Small intestine (tissue), 7 donors: ENCODE data around the gene RHOC. TPM values are rescaled to one million over a fixed set of nuclear protein-coding genes. Genes with fewer than 3 reads are reported as not detected.
"Not testable (repeated sequence)": the region's sequence is repeated elsewhere in the genome, so short reads cannot be mapped to it uniquely, and the experiment has no call there.

ENCODE experiments used
- DNase-seq, 2 donors: peaks; one replicate each; pipeline versions ENCODE4 v3.0.0 to v3.0.0-alpha.2; 2013
- FAIRE-seq: peaks from 2 replicates; lab custom pipeline; 2012; peaks lifted over from hg19 to GRCh38; lab: Jason Lieb, UNC
- H3K27ac ChIP-seq, 3 donors: one replicate each; pipeline ENCODE4 v1.5.1; 2013; ENCODE audit warnings: low read length in 2 of 3, mild to moderate bottlenecking in 2 of 3, control low read depth in 1 of 3, inconsistent platforms in 1 of 3, low read depth in 1 of 3, moderate library complexity in 1 of 3
- H3K27me3 ChIP-seq, 3 donors: one replicate each; pipeline ENCODE4 v1.6.1; 2013; ENCODE audit warnings: low read length in 3 of 3, inconsistent platforms in 1 of 3; ENCODE audit not compliant: control insufficient read depth in 3 of 3, insufficient read depth in 3 of 3
- H3K36me3 ChIP-seq, 3 donors: one replicate each; pipeline ENCODE4 v1.6.1; 2013; ENCODE audit warnings: low read length in 3 of 3, inconsistent platforms in 1 of 3, low read depth in 1 of 3, mild to moderate bottlenecking in 1 of 3, moderate library complexity in 1 of 3; ENCODE audit not compliant: control insufficient read depth in 3 of 3, insufficient read depth in 2 of 3
- H3K4me1 ChIP-seq, 3 donors: one replicate each; pipeline ENCODE4 v1.6.1; 2013; ENCODE audit warnings: low read length in 2 of 3, inconsistent platforms in 1 of 3, low read depth in 1 of 3, mild to moderate bottlenecking in 1 of 3, moderate library complexity in 1 of 3; ENCODE audit not compliant: control insufficient read depth in 3 of 3, insufficient read depth in 2 of 3
- H3K4me3 ChIP-seq, 3 donors: one replicate each; pipeline ENCODE4 v1.5.1; 2013; ENCODE audit warnings: low read length in 3 of 3, control low read depth in 1 of 3, inconsistent platforms in 1 of 3, low read depth in 1 of 3, mild to moderate bottlenecking in 1 of 3, moderate library complexity in 1 of 3
- H3K9me3 ChIP-seq, 2 donors: one replicate each; pipeline ENCODE4 v1.6.1; 2013; ENCODE audit warnings: low read depth in 1 of 2, low read length in 1 of 2; ENCODE audit not compliant: control insufficient read depth in 2 of 2, insufficient read depth in 1 of 2
- WGBS, 3 donors: extraction: QIAGEN DNeasy Blood & Tissue Kit; methylation state at CpG; one replicate each; pipeline ENCODE4 v1.1.7; 2013; 5-methylcytosine and 5-hydroxymethylcytosine counted together
- polyA plus RNA-seq, 4 donors: library from polyadenylated mRNA; stranded (reverse) in 3 of 4; unstranded in 1 of 4; fragments of 200-250 nt in 3 of 4; fragments of 120-200 nt in 1 of 4; gene quantifications; one replicate each; pipeline versions ENCODE4 v1.2.1 to v1.2.3, GENCODE V29; 2013
- donor health status: healthy with polysubstance abuse.
- donor health status: control.
- donor health status: control.
- donor health status: Bipolar disorder and iron deficiency.
- donor health status: healthy.

RHOC gene
- polyA plus RNA-seq, 4 donors: 235 to 1,126 (median 700) TPM

DNA sequence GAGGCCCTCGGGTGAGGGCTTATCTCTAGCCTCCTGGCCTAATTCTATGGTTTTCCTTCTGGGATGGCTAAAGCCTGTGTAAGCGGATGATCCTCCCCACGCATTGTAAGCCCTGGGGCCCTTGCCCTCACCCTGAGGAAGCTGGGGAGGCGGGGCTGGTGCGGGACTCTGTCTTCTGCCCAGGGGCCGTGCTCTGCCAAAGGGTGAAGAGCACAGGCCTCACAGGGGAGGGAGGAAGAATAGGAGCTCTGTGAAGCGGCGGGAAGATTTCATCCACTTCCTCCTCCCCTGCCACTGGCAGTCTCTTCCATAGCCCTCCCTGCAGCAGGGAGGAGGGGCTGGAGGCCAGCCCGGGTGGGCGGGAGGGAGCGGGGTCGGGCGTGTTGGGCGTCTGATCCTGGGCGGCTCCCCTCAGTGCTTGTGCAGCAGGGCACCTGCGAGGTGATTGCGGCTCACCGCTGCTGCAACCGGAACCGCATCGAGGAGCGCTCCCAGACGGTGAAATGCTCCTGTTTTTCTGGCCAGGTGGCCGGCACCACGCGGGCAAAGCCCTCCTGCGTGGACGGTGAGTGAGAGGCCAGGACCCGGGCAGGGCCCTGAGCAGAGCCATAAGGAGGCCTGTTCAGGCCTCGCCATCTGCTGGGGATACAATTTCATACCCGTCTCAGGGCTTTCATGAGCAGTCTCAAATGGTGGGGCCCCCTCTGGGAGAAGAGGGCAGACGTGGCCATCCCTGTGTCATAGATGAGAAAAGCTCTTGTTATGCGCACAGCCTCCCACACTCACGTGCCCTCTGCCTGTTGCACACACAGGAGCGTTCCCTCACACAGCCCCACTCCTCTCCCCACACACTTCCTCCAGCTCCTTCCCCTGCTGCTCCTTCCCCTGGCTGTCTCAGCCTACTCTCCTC is 15.9 kb upstream of the RHOC start:
- Histone ChIP-seq H3K4me3 (peak overlapping the region in 1 of 3 donors; percentile 19), H3K9me3 (no peaks in the 10 kb centered on the region), H3K4me1 (peaks cover 0 to 8% (median 0%) of the 10 kb centered on the region in 3 donors), H3K36me3 (no peaks in the 10 kb centered on the region), H3K27me3 (peaks cover 0 to 13% (median 0%) of the 10 kb centered on the region in 3 donors), H3K27ac (no peak overlapping the region)
- 12 to 18% (median 15%) methylated on average over 29 to 35 of the region's 35 CpGs for WGBS, 3 donors
- FAIRE-seq: no peak
- peak; percentile 28 to 63 for DNase-seq

DNA sequence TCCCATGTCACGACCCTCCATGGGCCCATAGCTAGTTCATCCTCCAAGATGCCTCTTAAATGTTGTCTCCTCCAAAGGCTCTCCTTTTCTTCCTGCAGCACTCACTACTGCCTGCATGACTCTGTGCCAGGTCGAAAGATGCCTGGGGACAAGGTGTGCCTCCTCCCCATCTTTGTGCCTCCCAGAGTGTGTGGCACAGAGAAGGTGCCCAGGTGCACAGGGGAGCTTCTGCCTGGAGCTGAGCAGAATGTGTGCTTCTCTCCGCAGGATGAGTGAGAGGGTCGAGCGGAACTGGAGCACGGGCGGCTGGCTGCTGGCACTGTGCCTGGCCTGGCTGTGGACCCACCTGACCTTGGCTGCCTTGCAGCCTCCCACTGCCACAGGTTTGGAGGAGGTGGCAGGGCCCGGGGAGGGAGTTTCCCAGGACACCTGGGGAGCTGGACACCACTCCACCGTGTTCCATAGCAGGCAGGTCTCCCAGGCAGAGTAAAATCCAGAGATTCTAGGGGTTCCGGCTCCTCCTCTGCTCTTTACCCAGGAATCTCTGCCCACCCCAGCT is 15.1 kb upstream of the RHOC start:
- no peak overlapping the region for H3K4me3 ChIP-seq
- no peaks in the 10 kb centered on the region for H3K36me3 ChIP-seq
- FAIRE-seq (no peak), DNase-seq (no peak)
- no peaks in the 10 kb centered on the region for H3K9me3 ChIP-seq
- H3K4me1 ChIP-seq: peaks cover 0 to 8% (median 0%) of the 10 kb centered on the region in 3 donors
- no peak overlapping the region for H3K27ac ChIP-seq
- peaks cover 0 to 17% (median 0%) of the 10 kb centered on the region in 3 donors for H3K27me3 ChIP-seq
- 69 to 76% (median 70%) methylated on average over 10 of the region's 10 CpGs for WGBS, 3 donors

DNA sequence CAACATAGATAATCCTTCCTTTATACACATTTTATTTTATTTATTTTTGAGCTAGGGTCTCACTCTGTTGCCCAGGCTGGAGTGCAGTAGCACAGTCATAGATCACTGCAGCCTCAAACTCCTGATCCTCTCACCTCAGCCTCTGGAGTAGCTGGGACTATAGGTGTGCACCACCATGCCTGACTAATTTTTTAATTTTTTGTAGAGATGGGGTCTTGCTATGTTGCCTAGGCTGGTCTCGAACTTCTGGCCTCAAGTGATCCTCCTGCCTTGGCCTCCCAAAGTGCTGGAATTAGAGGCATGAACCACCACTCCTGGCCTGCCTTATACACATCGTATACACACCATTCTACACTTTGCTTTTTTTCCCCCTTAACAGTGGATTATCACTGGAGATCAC is 14.4 kb upstream of the RHOC start:
- not testable (repeated sequence) for H3K27ac ChIP-seq, H3K36me3 ChIP-seq, FAIRE-seq, H3K9me3 ChIP-seq, H3K4me1 ChIP-seq, H3K4me3 ChIP-seq, DNase-seq
- 87 to 96% (median 87%) methylated on average over 2 of the region's 2 CpGs for WGBS, 3 donors
- H3K27me3 ChIP-seq: peaks cover 0 to 17% (median 0%) of the 10 kb centered on the region in 3 donors

DNA sequence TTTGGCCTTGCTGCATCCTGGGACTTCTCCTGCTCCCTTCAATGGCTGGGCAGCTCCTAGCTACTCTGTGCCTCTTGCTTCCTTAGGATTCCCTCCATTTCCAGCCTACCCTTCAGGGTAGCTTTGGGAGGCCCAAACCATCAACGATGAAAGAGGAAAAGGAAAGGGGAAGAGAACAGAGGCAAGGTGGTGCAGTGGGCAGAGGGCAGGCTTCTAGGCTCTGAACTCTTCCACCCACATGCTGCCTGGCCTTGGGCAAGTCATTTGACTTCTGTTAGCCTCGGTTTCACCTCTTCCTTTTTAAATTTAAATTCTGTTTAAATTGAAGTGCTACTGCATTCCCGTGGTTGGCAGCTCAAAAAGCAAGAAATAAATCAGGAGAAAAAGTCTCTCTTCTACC is 13.9 kb upstream of the RHOC start:
- peaks cover 0 to 8% (median 0%) of the 10 kb centered on the region in 3 donors for H3K4me1 ChIP-seq
- no peak overlapping the region for H3K4me3 ChIP-seq
- no peak overlapping the region for H3K27ac ChIP-seq
- FAIRE-seq: no peak
- H3K27me3 ChIP-seq: peaks cover 0 to 17% (median 0%) of the 10 kb centered on the region in 3 donors
- DNase-seq: no peak
- no peaks in the 10 kb centered on the region for H3K9me3 ChIP-seq
- 63 to 77% (median 69%) methylated on average over 3 of the region's 3 CpGs for WGBS, 3 donors
- no peaks in the 10 kb centered on the region for H3K36me3 ChIP-seq

DNA sequence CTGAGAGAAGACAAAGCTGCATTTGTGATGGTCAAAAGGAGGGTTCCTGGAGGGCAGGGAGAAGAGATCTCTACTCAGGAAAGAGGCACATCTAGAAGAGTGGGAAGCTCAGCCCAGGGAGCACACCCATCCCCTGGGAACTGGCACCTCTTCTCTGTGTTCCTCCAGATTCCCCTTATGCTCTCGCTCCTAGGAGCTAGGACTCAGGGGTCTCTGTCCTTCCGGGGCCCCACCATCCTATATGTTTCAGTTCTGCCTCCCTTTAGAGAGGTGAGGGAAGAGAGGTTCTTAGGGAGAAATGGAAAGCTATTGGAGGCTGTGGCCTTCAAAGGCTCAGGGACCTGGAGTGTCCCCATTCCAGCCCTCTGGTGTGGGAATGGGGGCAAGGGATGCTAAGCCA is 12.8 kb upstream of the RHOC start:
- Histone ChIP-seq H3K4me1 (peaks cover 0 to 9% (median 0%) of the 10 kb centered on the region in 3 donors), H3K36me3 (no peaks in the 10 kb centered on the region), H3K4me3 (no peak overlapping the region), H3K27me3 (peaks cover 0 to 18% (median 0%) of the 10 kb centered on the region in 3 donors), H3K27ac (no peak overlapping the region), H3K9me3 (no peaks in the 10 kb centered on the region)
- DNase-seq (no peak), FAIRE-seq (no peak)
- 88 to 96% (median 92%) methylated on average over 2 of the region's 2 CpGs for WGBS, 3 donors

DNA sequence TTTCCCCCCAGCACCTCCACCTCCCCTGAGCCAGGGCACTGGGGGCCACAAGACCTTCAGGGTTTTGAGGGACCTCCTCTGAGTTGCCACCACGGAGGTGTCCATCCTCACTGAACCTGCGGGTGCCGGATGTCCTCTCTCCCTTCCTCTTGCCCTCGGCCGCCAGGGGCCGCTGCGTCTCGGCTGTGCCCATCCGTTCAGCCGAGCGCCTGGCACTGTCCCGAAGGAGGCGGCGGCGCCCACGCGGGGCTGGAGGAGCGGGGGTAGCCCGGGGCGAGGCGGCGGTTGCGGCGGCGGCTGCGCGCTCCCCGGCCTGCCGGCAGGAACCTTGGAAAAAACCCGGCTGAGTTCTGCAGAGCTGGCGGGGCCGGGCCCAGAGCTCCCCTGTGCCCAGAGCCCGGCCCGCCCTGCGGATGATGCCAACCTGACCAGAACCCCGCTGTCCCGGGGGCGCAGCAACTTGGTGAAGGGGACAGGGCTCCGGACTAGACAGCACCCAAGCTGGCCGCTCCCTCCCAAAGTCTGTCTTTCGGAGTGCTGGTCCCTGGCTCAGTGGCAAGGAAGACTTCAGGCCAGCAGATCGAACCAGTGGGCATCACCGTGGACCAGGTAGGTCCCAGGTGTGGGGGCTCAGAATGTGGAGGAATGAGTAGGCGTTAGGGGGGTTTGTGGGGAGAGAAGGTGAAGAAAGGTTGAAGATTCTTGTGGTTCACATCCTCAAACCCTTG is 11.9 kb upstream of the RHOC start:
- Histone ChIP-seq H3K4me1 (peaks cover 0 to 17% (median 0%) of the 10 kb centered on the region in 3 donors), H3K27ac (no peak overlapping the region), H3K9me3 (no peaks in the 10 kb centered on the region), H3K4me3 (no peak overlapping the region), H3K36me3 (no peaks in the 10 kb centered on the region), H3K27me3 (peaks cover 0 to 26% (median 0%) of the 10 kb centered on the region in 3 donors)
- FAIRE-seq: no peak
- DNase-seq: peak; percentile 73 to 82
- WGBS, 3 donors: 14 to 20% (median 19%) methylated on average over 24 to 44 of the region's 44 CpGs

DNA sequence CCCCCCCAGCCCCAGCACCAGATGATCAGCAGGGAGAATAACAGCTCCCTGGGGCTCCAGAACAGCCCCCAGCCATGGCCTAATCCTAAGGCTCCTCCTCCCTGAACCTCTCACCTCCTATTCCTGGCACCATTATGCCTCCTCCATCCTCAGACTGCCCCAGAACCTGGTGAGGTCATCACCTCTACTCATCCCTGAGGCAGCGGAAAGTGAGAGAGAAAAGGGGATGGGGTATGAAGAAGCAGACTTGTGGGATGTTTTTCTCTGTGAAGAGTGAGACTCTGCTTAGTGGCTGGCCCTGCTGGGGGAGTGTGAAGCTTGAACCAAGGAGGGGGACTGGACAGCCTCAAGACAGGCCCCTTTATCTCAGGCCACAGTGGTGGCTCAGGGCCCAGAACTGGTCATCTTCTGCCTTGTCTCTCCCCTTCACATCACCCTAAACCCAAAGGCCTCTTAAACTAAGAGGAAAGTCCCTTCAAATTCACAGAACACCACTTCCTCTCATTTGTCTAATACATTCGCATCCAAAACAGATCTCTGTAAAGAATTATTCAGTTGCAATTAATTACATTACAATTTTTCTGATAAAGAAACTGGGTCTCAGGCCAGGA is 10.4 kb upstream of the RHOC start:
- Histone ChIP-seq H3K4me1 (peaks cover 0 to 10% (median 0%) of the 10 kb centered on the region in 3 donors), H3K4me3 (no peak overlapping the region), H3K9me3 (no peaks in the 10 kb centered on the region), H3K36me3 (no peaks in the 10 kb centered on the region), H3K27me3 (peaks cover 0 to 40% (median 0%) of the 10 kb centered on the region in 3 donors), H3K27ac (no peak overlapping the region)
- WGBS, 3 donors: 81 to 94% (median 82%) methylated on average over 2 of the region's 2 CpGs
- FAIRE-seq (no peak), DNase-seq (no peak)
